Omental fat pad (tissue), 4 donors: Measurements from ENCODE around the gene MCC. TPM values are rescaled to one million over a fixed set of nuclear protein-coding genes. Genes with fewer than 3 reads are reported as not detected.

Source experiments
- ATAC-seq: fragments of 150-250 bp; one replicate; pipeline ENCODE4 v1.9.1; 2016; ENCODE audit warnings: mild to moderate bottlenecking, moderate library complexity; ENCODE audit not compliant: low FRiP score
- DNase-seq: peaks from one replicate; pipeline ENCODE4 v3.0.0-alpha.2; 2019; ENCODE audit warnings: low spot score
- CTCF ChIP-seq, 3 donors: fragments of 450-650 bp; IDR thresholded peaks; one replicate each; pipeline ENCODE4 v1.5.1; 2016 to 2017; ENCODE audit warnings: antibody characterized with exemption in 3 of 3, mild to moderate bottlenecking in 3 of 3, moderate library complexity in 2 of 3
- total RNA-seq, 4 donors: library from RNA; depleted of rRNA; stranded (reverse); fragments of >200 nt; gene quantifications; one replicate each; pipeline ENCODE4 v1.1.0, GENCODE V29; 2016

The MCC gene
- total RNA-seq, 4 donors from 2014 or later, result 32.8 to 56.3 (median 44.4) TPM

DNA sequence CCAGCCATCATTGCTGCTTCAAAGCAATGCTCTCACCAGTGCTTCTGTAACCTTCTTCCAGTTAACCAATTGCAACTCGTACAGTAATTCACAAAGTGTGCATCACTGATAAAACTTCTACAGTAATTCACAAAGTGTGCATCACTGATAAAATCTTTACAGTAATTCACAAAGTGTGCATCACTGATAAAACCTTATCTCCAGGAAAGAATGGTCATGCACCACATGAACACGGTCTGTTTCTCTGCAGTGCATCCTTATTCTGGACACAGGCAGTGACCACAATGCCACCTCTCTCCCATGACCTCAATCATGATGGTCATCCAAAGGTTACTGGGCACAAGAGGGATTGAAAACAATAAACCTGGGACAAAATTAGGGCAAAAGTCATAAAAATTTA, 207.1 kb downstream of the MCC start:
- DNase-seq, result no peak
- no peak for ATAC-seq
- no peak for TF ChIP-seq CTCF (IDR thresholded peaks at IDR 0.05)

DNA sequence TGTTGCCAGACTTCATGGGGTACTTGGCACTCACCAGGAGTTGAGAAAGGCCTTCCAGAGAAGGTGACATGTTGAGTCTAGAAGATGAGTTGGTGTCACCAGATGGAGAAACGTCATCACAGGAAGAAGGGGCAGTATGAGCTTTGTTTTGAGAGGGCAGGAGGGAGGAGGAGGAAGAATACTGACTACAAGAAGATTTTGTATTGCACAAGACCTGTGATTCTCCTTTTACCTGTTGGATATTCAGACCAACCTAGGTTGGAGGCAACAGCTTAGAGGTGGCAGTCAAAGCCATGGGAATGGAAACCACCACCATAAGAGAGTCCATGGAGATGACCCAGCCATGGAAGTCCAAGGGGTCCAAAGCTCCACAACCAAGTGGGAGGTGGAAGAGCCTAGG, 207.7 kb downstream of the MCC start:
- no peak for ATAC-seq
- DNase-seq, result no peak
- TF ChIP-seq CTCF (IDR thresholded peaks at IDR 0.05), result no peak

- ATAC-seq, result no peak
- TF ChIP-seq CTCF (IDR thresholded peaks at IDR 0.05), result no peak
- no peak for DNase-seq
Observed at GRCh38 chr5:113278976-113279375, 209.3 kb downstream of the MCC start.

DNA sequence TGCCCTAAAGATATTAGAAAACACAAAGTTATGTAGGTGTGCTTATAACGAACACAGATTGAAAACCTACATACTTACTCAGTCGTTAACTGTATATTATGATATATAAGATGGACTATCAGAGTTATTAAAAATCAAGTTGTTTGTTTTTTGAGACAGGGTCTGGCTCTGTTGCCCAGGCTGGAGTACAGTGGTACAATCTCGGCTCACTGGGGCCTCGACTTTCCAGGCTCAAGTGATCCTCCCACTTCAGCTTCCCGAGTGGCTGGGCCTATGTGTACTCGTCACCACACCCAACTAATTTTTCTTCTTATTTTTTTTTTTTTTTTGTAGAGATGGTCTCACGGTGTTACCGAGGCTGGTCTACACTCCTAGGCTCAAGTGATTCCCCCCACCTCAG, 211.8 kb downstream of the MCC start:
- DNase-seq (no peak), ATAC-seq (no peak)
- no peak for TF ChIP-seq CTCF (IDR thresholded peaks at IDR 0.05)

DNA sequence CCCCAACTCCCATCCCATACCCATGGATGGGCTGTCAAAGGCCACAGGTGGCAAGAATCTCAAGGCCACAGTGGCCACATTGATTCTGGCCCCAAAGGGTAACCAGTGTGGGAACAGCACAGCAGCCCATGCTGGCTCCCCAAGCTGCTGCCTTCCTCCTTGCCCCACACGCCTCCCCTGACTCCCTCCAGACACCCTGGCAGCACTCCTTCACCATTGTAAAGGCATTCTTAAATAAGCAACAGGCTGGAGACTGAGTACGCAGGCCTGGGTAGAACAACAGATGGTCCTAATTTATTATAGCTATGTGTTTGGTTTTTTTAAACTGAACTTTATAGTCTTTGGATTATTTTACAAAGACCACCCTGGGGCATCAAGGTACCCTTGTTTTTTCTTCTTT, 212.3 kb downstream of the MCC start:
- no peak for DNase-seq
- TF ChIP-seq CTCF (IDR thresholded peaks at IDR 0.05), result no peak
- ATAC-seq, result no peak

GRCh38 chr5:113274836-113275414, 213.3 kb downstream of the MCC start:
- no peak for ATAC-seq
- TF ChIP-seq CTCF (IDR thresholded peaks at IDR 0.05), result no peak
- no peak for DNase-seq

GRCh38 chr5:113273948-113274347, 214.3 kb downstream of the MCC start:
- no peak for DNase-seq
- no peak for ATAC-seq
- TF ChIP-seq CTCF (IDR thresholded peaks at IDR 0.05), result no peak
